CD4-positive, alpha-beta T cell (primary cell): Measurements from ENCODE around the gene CFAP54. TPM values are rescaled to one million over a fixed set of nuclear protein-coding genes. Genes with fewer than 3 reads are reported as not detected.

Source experiments
- ATAC-seq: fragments of 200-7000 bp; cut with Tn5 transposase; one replicate; pipeline ENCODE4 v1.10.0; 2022; ENCODE audit warnings: mild to moderate bottlenecking; ENCODE audit not compliant: poor library complexity
- CTCF ChIA-PET: fragments of 350-600 bp; sonication (Branson Sonifier 250); formaldehyde crosslinking; loops from one replicate; lab custom pipeline; 2021; ENCODE audit warnings: antibody characterized with exemption, inconsistent platforms; lab: Charles Lee
- POLR2A ChIA-PET: fragments of 350-600 bp; sonication (Branson Sonifier 250); formaldehyde crosslinking; loops from one replicate; lab custom pipeline; 2021; ENCODE audit warnings: antibody characterized with exemption, inconsistent platforms; lab: Charles Lee
- DNase-seq, 14 experiments: peaks; one replicate each; pipeline ENCODE4 v3.0.0-alpha.2; 2013 to 2020; ENCODE audit warnings: mixed read lengths in 2 of 14
- H3K27ac ChIP-seq, 2 donors: one replicate each; pipeline versions ENCODE4 v1.5.1 to v1.7.0; 2013; ENCODE audit warnings: low read length in 2 of 2, low read depth in 1 of 2, mild to moderate bottlenecking in 1 of 2
- H3K27me3 ChIP-seq, 2 experiments: 1 replicate in 1 of 2; 2 replicates in 1 of 2; pipeline versions ENCODE4 v1.6.1 to v1.7.0; 2013; ENCODE audit warnings: low read length in 2 of 2, control low read depth in 1 of 2, mild to moderate bottlenecking in 1 of 2, moderate library complexity in 1 of 2; ENCODE audit not compliant: insufficient read depth in 2 of 2, control insufficient read depth in 1 of 2
- H3K36me3 ChIP-seq: one replicate; pipeline ENCODE4 v1.6.1; 2013; ENCODE audit warnings: low read length, control low read depth; ENCODE audit not compliant: insufficient read depth
- H3K4me1 ChIP-seq: one replicate; pipeline ENCODE4 v1.6.1; 2013; ENCODE audit warnings: low read length, control low read depth; ENCODE audit not compliant: insufficient read depth
- H3K4me3 ChIP-seq: one replicate; pipeline ENCODE4 v1.5.1; 2013; ENCODE audit warnings: mild to moderate bottlenecking, low read length, moderate library complexity
- H3K9me3 ChIP-seq, 2 experiments: 1 replicate in 1 of 2; 2 replicates in 1 of 2; pipeline versions ENCODE4 v1.6.1 to v1.7.0; 2013; ENCODE audit warnings: low read length in 2 of 2, mild to moderate bottlenecking in 2 of 2, control low read depth in 1 of 2, moderate library complexity in 1 of 2; ENCODE audit not compliant: control insufficient read depth in 1 of 2, insufficient read depth in 1 of 2
- H3K27ac Mint-ChIP-seq: one replicate; pipeline ENCODE4 v1.8.0; 2020; ENCODE audit warnings: mixed read lengths
- H3K27me3 Mint-ChIP-seq: one replicate; pipeline ENCODE4 v1.8.0; 2021; ENCODE audit warnings: mixed read lengths
- H3K36me3 Mint-ChIP-seq: one replicate; pipeline ENCODE4 v1.8.0; 2021; ENCODE audit warnings: low read depth, mixed read lengths
- H3K4me1 Mint-ChIP-seq: one replicate; pipeline ENCODE4 v1.8.0; 2021; ENCODE audit warnings: low read depth, mixed read lengths
- H3K4me3 Mint-ChIP-seq: one replicate; pipeline ENCODE4 v1.8.0; 2020; ENCODE audit warnings: mild to moderate bottlenecking, mixed read lengths
- H3K9me3 Mint-ChIP-seq: one replicate; pipeline ENCODE4 v1.8.0; 2020; ENCODE audit warnings: mixed read lengths
- intact Hi-C, 2 experiments: fragments of 100-400 bp; cut with DNase I in 1 of 2; cut with micrococcal nuclease in 1 of 2; formaldehyde crosslinking; loops; one replicate each; pipeline versions ENCODE4 v1.15.1 to v1.9.0; 2023 to 2025; cut with DNase I, micrococcal nuclease
- total RNA-seq, 174 experiments: library from RNA in 2 of 174; stranded (reverse) in 2 of 174; gene quantifications; one replicate each; pipeline ENCODE4 v1.2.3 and lab custom pipeline; 2021 to 2026
- TF ChIP-seq, protein P1 (sequence below): fragments of 200-600 bp; IDR thresholded peaks from one replicate; pipeline ENCODE4 v1.8.0; 2022; ENCODE audit warnings: antibody characterized with exemption, mild to moderate bottlenecking

The CFAP54 gene
- total RNA-seq, 2 experiments from 2014 or later, result 0.20 to 0.22 TPM

GRCh38 chr12:96811083-96811482 is 321.7 kb downstream of the CFAP54 start:
- DNase-seq (no peak), ATAC-seq (no peak)
- Mint-ChIP-seq H3K27ac (no peak overlapping the region), H3K4me1 (no peaks in the 10 kb centered on the region), H3K27me3 (peaks cover 8% of the 10 kb centered on the region), H3K9me3 (no peaks in the 10 kb centered on the region), H3K4me3 (no peak overlapping the region), H3K36me3 (no peaks in the 10 kb centered on the region)
- CTCF ChIA-PET, result interaction anchor here (1.3 kb wide), 1 partner anchor 10 kb away, joined by 3 read pairs; no protein-coding TSS in a partner anchor
- Histone ChIP-seq H3K27ac (no peak overlapping the region), H3K4me3 (no peak overlapping the region), H3K36me3 (no peaks in the 10 kb centered on the region), H3K4me1 (no peaks in the 10 kb centered on the region), H3K9me3 (no peaks in the 10 kb centered on the region), H3K27me3 (no peaks in the 10 kb centered on the region)
- POLR2A ChIA-PET, result no interaction called here
- TF ChIP-seq, protein P1, sequence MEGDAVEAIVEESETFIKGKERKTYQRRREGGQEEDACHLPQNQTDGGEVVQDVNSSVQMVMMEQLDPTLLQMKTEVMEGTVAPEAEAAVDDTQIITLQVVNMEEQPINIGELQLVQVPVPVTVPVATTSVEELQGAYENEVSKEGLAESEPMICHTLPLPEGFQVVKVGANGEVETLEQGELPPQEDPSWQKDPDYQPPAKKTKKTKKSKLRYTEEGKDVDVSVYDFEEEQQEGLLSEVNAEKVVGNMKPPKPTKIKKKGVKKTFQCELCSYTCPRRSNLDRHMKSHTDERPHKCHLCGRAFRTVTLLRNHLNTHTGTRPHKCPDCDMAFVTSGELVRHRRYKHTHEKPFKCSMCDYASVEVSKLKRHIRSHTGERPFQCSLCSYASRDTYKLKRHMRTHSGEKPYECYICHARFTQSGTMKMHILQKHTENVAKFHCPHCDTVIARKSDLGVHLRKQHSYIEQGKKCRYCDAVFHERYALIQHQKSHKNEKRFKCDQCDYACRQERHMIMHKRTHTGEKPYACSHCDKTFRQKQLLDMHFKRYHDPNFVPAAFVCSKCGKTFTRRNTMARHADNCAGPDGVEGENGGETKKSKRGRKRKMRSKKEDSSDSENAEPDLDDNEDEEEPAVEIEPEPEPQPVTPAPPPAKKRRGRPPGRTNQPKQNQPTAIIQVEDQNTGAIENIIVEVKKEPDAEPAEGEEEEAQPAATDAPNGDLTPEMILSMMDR, result no peak
- intact Hi-C loops, result no loop called here

DNA sequence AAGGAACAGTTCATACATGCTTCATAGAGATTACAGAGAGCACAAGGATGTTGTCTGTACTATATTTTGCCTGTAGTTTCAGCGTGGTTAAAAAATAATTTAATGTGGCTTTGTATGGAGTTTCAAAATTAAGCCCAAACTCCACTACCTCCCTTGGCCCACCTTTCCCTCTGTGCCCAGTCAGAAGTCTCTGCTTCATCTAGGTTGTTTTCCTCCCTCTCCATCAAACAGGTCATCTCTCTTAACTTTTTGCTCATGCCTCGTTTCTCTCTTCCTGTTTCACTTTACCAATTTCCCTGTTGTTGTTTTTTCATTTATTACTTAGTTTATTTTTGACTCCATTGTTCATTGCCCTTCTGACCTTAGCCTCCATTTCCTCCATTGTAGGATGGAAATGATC is 322.8 kb downstream of the CFAP54 start:
- no peaks in the 10 kb centered on the region for H3K4me1 Mint-ChIP-seq
- H3K27ac ChIP-seq, result no peak overlapping the region
- H3K4me1 ChIP-seq, result no peaks in the 10 kb centered on the region
- TF ChIP-seq, protein P1, result no peak
- CTCF ChIA-PET, result no interaction called here
- H3K36me3 ChIP-seq, result no peaks in the 10 kb centered on the region
- no peak overlapping the region for H3K4me3 ChIP-seq
- no peaks in the 10 kb centered on the region for H3K27me3 ChIP-seq
- H3K9me3 ChIP-seq, result no peaks in the 10 kb centered on the region
- DNase-seq (no peak), ATAC-seq (no peak)
- H3K27me3 Mint-ChIP-seq, result peaks cover 8% of the 10 kb centered on the region
- no peaks in the 10 kb centered on the region for H3K36me3 Mint-ChIP-seq
- POLR2A ChIA-PET, result no interaction called here
- intact Hi-C loops, result no loop called here
- no peaks in the 10 kb centered on the region for H3K9me3 Mint-ChIP-seq
- H3K4me3 Mint-ChIP-seq, result no peak overlapping the region
- no peak overlapping the region for H3K27ac Mint-ChIP-seq

GRCh38 chr12:96814200-96814599 is 324.8 kb downstream of the CFAP54 start:
- Mint-ChIP-seq H3K4me3 (no peak overlapping the region), H3K4me1 (no peaks in the 10 kb centered on the region), H3K27me3 (peaks cover 8% of the 10 kb centered on the region), H3K36me3 (no peaks in the 10 kb centered on the region), H3K27ac (no peak overlapping the region), H3K9me3 (no peaks in the 10 kb centered on the region)
- Histone ChIP-seq H3K4me3 (no peak overlapping the region), H3K27ac (no peak overlapping the region), H3K27me3 (no peaks in the 10 kb centered on the region), H3K9me3 (no peaks in the 10 kb centered on the region), H3K4me1 (no peaks in the 10 kb centered on the region), H3K36me3 (no peaks in the 10 kb centered on the region)
- CTCF ChIA-PET, result no interaction called here
- TF ChIP-seq, protein P1, result no peak
- intact Hi-C loops, result no loop called here
- ATAC-seq (no peak), DNase-seq (no peak)
- POLR2A ChIA-PET, result no interaction called here
